Right cardiac atrium (tissue), 5 donors: ENCODE measurements around the gene FLRT3. TPM values are rescaled to one million over a fixed set of nuclear protein-coding genes. Genes with fewer than 3 reads are reported as not detected.

ENCODE experiments used
- ATAC-seq, 2 donors: fragments of 200-7000 bp; cut with Tn5 transposase; one replicate each; pipeline versions ENCODE4 v1.8.0 to v1.9.1; 2020; ENCODE audit warnings: moderate library complexity in 2 of 2, mild to moderate bottlenecking in 1 of 2
- DNase-seq, 3 donors: peaks; one replicate each; pipeline ENCODE4 v3.0.0-alpha.2; 2020
- H3K27ac ChIP-seq: one replicate; pipeline ENCODE4 v1.5.1; 2013; ENCODE audit warnings: mild to moderate bottlenecking, low read length, control low read depth, moderate library complexity
- H3K27me3 ChIP-seq: one replicate; pipeline ENCODE4 v1.6.1; 2013; ENCODE audit not compliant: control insufficient read depth, insufficient read depth
- H3K4me1 ChIP-seq: one replicate; pipeline ENCODE4 v1.6.1; 2013; ENCODE audit warnings: low read length; ENCODE audit not compliant: control insufficient read depth, insufficient read depth
- H3K4me3 ChIP-seq: one replicate; pipeline ENCODE4 v1.5.1; 2013; ENCODE audit warnings: low read length, control low read depth
- H3K9me3 ChIP-seq: one replicate; pipeline ENCODE4 v1.6.1; 2013; ENCODE audit warnings: low read length; ENCODE audit not compliant: control insufficient read depth
- WGBS: extraction: QIAGEN DNeasy Blood & Tissue Kit; methylation state at CpG from one replicate; pipeline ENCODE4 v1.1.7; 2013; 5-methylcytosine and 5-hydroxymethylcytosine counted together
- intact Hi-C, 4 donors: fragments of 100-400 bp; cut with DNase I; formaldehyde crosslinking; loops; one replicate each; pipeline versions ENCODE4 v1.11.0 to v1.14.0; 2022 to 2023
- polyA plus RNA-seq: library from polyadenylated mRNA; stranded (reverse); fragments of 200-250 nt; gene quantifications from one replicate; pipeline ENCODE4 v1.2.3, GENCODE V29; 2013
- total RNA-seq, 4 donors: library from RNA; stranded (reverse); fragmentation: NEBNext Ultra II Directional; extraction: Animal tissue kit (Norgen Biotek cat#: 25700); gene quantifications; one replicate each; pipeline ENCODE4 v1.2.1, GENCODE V29; 2021
- donor health status: healthy with polysubstance abuse.
- donor health status: DM: no; HTN: yes; CAD: no.
- donor health status: DM: no; HTN: no; CAD: no.
- donor health status: DM: no; HTN: yes; CAD: no; lungs with severe emphysema.
- donor health status: DM: yes; HTN: yes; CAD: no.

Gene FLRT3
- total and polyA plus RNA-seq, 5 donors: 0.23 to 1.1 (median 0.65) TPM

GRCh38 chr20:14288341-14289330 lies 48.8 kb downstream of the FLRT3 start:
- ATAC-seq: no peak
- no peaks in the 10 kb centered on the region for H3K4me1 ChIP-seq
- H3K9me3 ChIP-seq: no peaks in the 10 kb centered on the region
- no peak overlapping the region for H3K4me3 ChIP-seq
- no peak overlapping the region for H3K27ac ChIP-seq
- intact Hi-C loops: no loop called here
- WGBS: 84% methylated on average over 3 of the region's 3 CpGs
- no peak for DNase-seq
- H3K27me3 ChIP-seq: no peaks in the 10 kb centered on the region

DNA sequence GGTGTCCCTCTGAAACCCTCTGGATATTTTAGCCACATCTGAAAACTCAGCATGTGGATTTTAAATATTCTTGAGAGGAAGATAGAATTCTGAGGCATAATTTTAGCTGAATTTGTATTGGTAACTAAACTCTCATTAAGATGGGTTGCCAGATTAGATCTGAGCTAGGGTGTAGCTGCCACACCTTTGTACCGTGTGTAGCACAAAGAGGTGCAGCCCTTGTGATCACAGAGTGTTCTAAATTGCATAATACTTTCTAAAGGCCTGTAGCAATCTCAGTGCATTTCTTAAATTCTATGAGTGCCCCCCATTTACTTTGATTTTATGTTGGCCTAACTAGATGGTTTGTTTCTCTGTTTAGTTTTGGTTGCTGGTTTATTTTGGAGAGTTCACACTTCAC lies 53.0 kb downstream of the FLRT3 start:
- Histone ChIP-seq H3K9me3 (no peaks in the 10 kb centered on the region), H3K4me1 (no peaks in the 10 kb centered on the region), H3K27ac (no peak overlapping the region), H3K4me3 (no peak overlapping the region), H3K27me3 (no peaks in the 10 kb centered on the region)
- intact Hi-C loops: no loop called here
- DNase-seq (no peak), ATAC-seq (no peak)
- WGBS: 76% methylated on average over 1 of the region's 1 CpG

GRCh38 chr20:14282140-14282539 lies 55.3 kb downstream of the FLRT3 start:
- no peak for ATAC-seq
- Histone ChIP-seq H3K27ac (no peak overlapping the region), H3K9me3 (no peaks in the 10 kb centered on the region), H3K27me3 (no peaks in the 10 kb centered on the region), H3K4me3 (no peak overlapping the region), H3K4me1 (no peaks in the 10 kb centered on the region)
- intact Hi-C loops: no loop called here
- 85% methylated on average over 4 of the region's 4 CpGs for WGBS
- DNase-seq: no peak
